ENCODE results near the gene BBOX1.
"Not testable (repeated sequence)": the region's sequence is repeated elsewhere in the genome, so short reads cannot be mapped to it uniquely, and the experiment has no call there.

Gene BBOX1

DNA sequence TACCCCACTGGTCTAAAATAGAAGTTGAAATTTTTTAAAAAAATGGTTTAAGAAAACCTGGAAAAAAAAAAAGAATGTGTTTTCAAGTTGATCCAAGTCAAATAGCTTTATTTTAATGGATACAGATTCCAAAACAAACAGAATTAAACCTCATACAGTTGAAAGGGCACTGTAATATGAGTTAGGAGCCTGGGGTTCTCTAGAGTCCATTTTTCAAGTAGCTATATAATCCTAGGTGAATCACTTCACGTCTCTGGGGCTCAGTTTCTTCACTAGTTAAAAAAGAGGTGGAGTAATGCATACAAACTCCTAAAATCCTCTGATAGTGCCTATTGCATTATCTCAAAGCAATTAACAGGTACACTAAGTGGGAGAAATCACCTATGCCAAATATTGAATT, 132.9 kb downstream of the BBOX1 start:
- Histone ChIP-seq H3K79me2 (ENCODE audit: insufficient read depth, low read length) (no peaks in the 10 kb centered on the region), H3K9ac (ENCODE audit: low read length) (no peak overlapping the region), H3F3A (ENCODE audit: insufficient read depth) (no peaks in the 10 kb centered on the region), H3K4me3 (ENCODE audit: insufficient read depth, low read length, poor library complexity, severe bottlenecking) (no peak overlapping the region), H4K20me1 (ENCODE audit: low read depth, low read length) (no peaks in the 10 kb centered on the region), H2AFZ (ENCODE audit: low read depth, low read length, severe bottlenecking) (no peak overlapping the region), H3K4me2 (ENCODE audit: low read depth, low read length, poor library complexity, severe bottlenecking) (no peak overlapping the region), H3K27ac (ENCODE audit: low read depth, low read length) (no peak overlapping the region), H3K36me3 (ENCODE audit: low read length) (no peaks in the 10 kb centered on the region), H3K9me3 (ENCODE audit: insufficient read depth, low read length) (no peaks in the 10 kb centered on the region), H3K27me3 (ENCODE audit: low read length) (no peaks in the 10 kb centered on the region), H3K9me2 (replicated peaks; ENCODE audit: insufficient read depth, low read length) (no peaks in the 10 kb centered on the region)
- TF ChIP-seq EZH2phosphoT487 (conservative IDR thresholded peaks at IDR 0.05; ENCODE audit: low read length), result no peak
- TF ChIP-seq, protein P1, sequence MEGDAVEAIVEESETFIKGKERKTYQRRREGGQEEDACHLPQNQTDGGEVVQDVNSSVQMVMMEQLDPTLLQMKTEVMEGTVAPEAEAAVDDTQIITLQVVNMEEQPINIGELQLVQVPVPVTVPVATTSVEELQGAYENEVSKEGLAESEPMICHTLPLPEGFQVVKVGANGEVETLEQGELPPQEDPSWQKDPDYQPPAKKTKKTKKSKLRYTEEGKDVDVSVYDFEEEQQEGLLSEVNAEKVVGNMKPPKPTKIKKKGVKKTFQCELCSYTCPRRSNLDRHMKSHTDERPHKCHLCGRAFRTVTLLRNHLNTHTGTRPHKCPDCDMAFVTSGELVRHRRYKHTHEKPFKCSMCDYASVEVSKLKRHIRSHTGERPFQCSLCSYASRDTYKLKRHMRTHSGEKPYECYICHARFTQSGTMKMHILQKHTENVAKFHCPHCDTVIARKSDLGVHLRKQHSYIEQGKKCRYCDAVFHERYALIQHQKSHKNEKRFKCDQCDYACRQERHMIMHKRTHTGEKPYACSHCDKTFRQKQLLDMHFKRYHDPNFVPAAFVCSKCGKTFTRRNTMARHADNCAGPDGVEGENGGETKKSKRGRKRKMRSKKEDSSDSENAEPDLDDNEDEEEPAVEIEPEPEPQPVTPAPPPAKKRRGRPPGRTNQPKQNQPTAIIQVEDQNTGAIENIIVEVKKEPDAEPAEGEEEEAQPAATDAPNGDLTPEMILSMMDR (IDR thresholded peaks at IDR 0.05; ENCODE audit: insufficient read depth, low read length, poor library complexity, severe bottlenecking), result no peak

DNA sequence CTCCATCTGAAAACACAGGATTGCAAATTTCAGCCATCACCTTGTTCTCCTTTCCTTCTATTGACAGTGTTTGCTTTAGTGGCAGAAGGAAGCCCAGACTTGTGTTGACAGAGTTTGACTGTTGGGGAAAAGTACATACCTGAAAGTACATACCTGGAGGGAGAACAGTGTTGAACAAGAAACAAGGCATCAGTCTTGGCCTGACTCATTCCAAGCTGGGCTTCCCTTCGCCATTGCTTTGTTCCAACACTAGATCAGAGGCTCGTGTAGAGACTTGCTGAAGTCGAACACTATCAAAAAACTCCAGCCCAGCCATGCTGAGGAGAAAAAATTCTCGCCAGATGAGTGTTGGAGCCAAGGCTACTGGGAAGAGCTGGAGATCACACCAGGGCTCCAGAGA, 133.4 kb downstream of the BBOX1 start:
- Histone ChIP-seq H3K4me3 (ENCODE audit: insufficient read depth, low read length, poor library complexity, severe bottlenecking) (no peak overlapping the region), H3K79me2 (ENCODE audit: insufficient read depth, low read length) (no peaks in the 10 kb centered on the region), H3K36me3 (ENCODE audit: low read length) (no peaks in the 10 kb centered on the region), H3K27ac (ENCODE audit: low read depth, low read length) (no peak overlapping the region), H3K9me3 (ENCODE audit: insufficient read depth, low read length) (no peaks in the 10 kb centered on the region), H3K4me2 (ENCODE audit: low read depth, low read length, poor library complexity, severe bottlenecking) (no peak overlapping the region), H3F3A (ENCODE audit: insufficient read depth) (no peaks in the 10 kb centered on the region), H3K9ac (ENCODE audit: low read length) (no peak overlapping the region), H2AFZ (ENCODE audit: low read depth, low read length, severe bottlenecking) (no peak overlapping the region), H3K27me3 (ENCODE audit: low read length) (no peaks in the 10 kb centered on the region), H3K9me2 (replicated peaks; ENCODE audit: insufficient read depth, low read length) (no peaks in the 10 kb centered on the region), H4K20me1 (ENCODE audit: low read depth, low read length) (no peaks in the 10 kb centered on the region)
- no peak for TF ChIP-seq EZH2phosphoT487 (conservative IDR thresholded peaks at IDR 0.05; ENCODE audit: low read length)
- TF ChIP-seq, protein P1 (IDR thresholded peaks at IDR 0.05; ENCODE audit: insufficient read depth, low read length, poor library complexity, severe bottlenecking), result no peak

DNA sequence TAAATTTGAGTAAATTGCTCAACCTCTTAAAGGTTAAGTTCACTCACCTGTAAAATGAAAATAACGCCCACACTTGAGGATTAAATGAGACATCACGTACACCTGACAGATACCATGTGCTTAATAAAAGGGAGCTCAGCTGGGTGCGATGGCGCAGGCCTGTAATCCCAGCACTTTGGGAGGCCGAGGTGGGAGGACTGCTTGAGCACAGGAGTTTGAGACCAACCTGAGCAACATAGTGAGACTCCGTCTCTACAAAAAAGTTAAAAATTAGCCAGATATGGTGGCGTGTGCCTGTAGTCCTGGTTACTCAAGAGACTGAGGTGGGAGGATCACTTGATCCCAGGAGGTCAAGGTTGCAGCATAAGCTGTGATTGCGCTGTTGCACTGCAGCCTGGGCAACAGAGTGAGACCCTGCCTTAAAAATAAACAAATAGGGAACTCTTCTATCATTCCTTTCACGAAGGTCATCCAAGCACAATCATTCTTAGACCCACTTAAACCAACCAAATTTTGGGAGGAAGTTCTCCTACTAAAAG, 134.1 kb downstream of the BBOX1 start:
- TF ChIP-seq, protein P1 (IDR thresholded peaks at IDR 0.05; ENCODE audit: insufficient read depth, low read length, poor library complexity, severe bottlenecking), result no peak
- no peak for TF ChIP-seq EZH2phosphoT487 (conservative IDR thresholded peaks at IDR 0.05; ENCODE audit: low read length)
- Histone ChIP-seq H4K20me1 (ENCODE audit: low read depth, low read length) (no peaks in the 10 kb centered on the region), H3K4me3 (ENCODE audit: insufficient read depth, low read length, poor library complexity, severe bottlenecking) (no peak overlapping the region), H3K36me3 (ENCODE audit: low read length) (no peaks in the 10 kb centered on the region), H3K79me2 (ENCODE audit: insufficient read depth, low read length) (no peaks in the 10 kb centered on the region), H3F3A (ENCODE audit: insufficient read depth) (no peaks in the 10 kb centered on the region), H2AFZ (ENCODE audit: low read depth, low read length, severe bottlenecking) (no peak overlapping the region), H3K27me3 (ENCODE audit: low read length) (no peaks in the 10 kb centered on the region), H3K9ac (ENCODE audit: low read length) (no peak overlapping the region), H3K4me2 (ENCODE audit: low read depth, low read length, poor library complexity, severe bottlenecking) (no peak overlapping the region), H3K9me2 (replicated peaks; ENCODE audit: insufficient read depth, low read length) (no peaks in the 10 kb centered on the region), H3K9me3 (ENCODE audit: insufficient read depth, low read length) (no peaks in the 10 kb centered on the region), H3K27ac (ENCODE audit: low read depth, low read length) (no peak overlapping the region)

DNA sequence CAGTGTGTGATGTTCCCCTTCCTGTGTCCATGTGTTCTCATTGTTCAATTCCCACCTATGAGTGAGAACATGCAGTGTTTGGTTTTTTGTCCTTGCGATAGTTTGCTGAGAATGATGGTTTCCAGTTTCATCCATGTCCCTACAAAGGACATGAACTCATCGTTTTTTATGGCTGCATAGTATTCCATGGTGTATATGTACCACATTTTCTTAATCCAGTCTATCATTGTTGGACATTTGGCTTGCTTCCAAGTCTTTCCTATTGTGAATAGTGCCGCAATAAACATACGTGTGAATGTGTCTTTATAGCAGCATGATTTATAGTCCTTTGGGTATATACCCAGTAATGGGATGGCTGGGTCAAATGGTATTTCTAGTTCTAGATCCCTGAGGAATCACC, 134.9 kb downstream of the BBOX1 start:
- not testable (repeated sequence) for H3K4me2 ChIP-seq (ENCODE audit: low read depth, low read length, poor library complexity, severe bottlenecking); H3K9me2 ChIP-seq (replicated peaks; ENCODE audit: insufficient read depth, low read length); H3K27me3 ChIP-seq (ENCODE audit: low read length); H3K4me3 ChIP-seq (ENCODE audit: insufficient read depth, low read length, poor library complexity, severe bottlenecking); H3K9me3 ChIP-seq (ENCODE audit: insufficient read depth, low read length); H3K79me2 ChIP-seq (ENCODE audit: insufficient read depth, low read length); H3F3A ChIP-seq (ENCODE audit: insufficient read depth); H3K27ac ChIP-seq (ENCODE audit: low read depth, low read length); H3K36me3 ChIP-seq (ENCODE audit: low read length); H4K20me1 ChIP-seq (ENCODE audit: low read depth, low read length); H3K9ac ChIP-seq (ENCODE audit: low read length); H2AFZ ChIP-seq (ENCODE audit: low read depth, low read length, severe bottlenecking)

Measured in SU-DHL-6 (cell line).